Naive thymus-derived CD4-positive, alpha-beta T cell (primary cell): ENCODE measurements around the gene TDG. TPM values are rescaled to one million over a fixed set of nuclear protein-coding genes. Genes with fewer than 3 reads are reported as not detected.

Source experiments
- ATAC-seq: fragments of 150-1000 bp; cut with Tn5 transposase; 2 replicates; pipeline ENCODE4 v1.10.0; 2021; ENCODE audit warnings: mild to moderate bottlenecking, moderate library complexity
- CTCF ChIA-PET: fragments of 350-600 bp; sonication (Branson Sonifier 250); formaldehyde crosslinking; loops from one replicate; lab custom pipeline; 2021; ENCODE audit warnings: antibody characterized with exemption; lab: Charles Lee
- POLR2A ChIA-PET: fragments of 350-600 bp; sonication (Branson Sonifier 250); formaldehyde crosslinking; loops from one replicate; lab custom pipeline; 2021; ENCODE audit warnings: antibody characterized with exemption, inconsistent platforms; lab: Charles Lee
- DNase-seq, 9 donors: peaks; one replicate each; pipeline versions ENCODE4 v3.0.0 to v3.0.0-alpha.2; 2020 to 2022; ENCODE audit warnings: mixed read lengths in 1 of 9
- H3K27ac ChIP-seq: one replicate; pipeline ENCODE4 v1.7.0; 2013; ENCODE audit warnings: mild to moderate bottlenecking, low read depth, low read length, moderate library complexity
- H3K27me3 ChIP-seq, 2 donors: one replicate each; pipeline ENCODE4 v1.7.0; 2013; ENCODE audit warnings: low read length in 2 of 2, mild to moderate bottlenecking in 2 of 2, moderate library complexity in 2 of 2; ENCODE audit not compliant: control insufficient read depth in 2 of 2, insufficient read depth in 2 of 2
- H3K36me3 ChIP-seq, 3 experiments: 1 replicate in 2 of 3; 2 replicates in 1 of 3; pipeline ENCODE4 v1.7.0; 2013; ENCODE audit warnings: low read length in 3 of 3, mild to moderate bottlenecking in 3 of 3, moderate library complexity in 1 of 3; ENCODE audit not compliant: insufficient read depth in 3 of 3, control insufficient read depth in 2 of 3
- H3K4me1 ChIP-seq, 2 donors: one replicate each; pipeline ENCODE4 v1.7.0; 2013; ENCODE audit warnings: low read length in 2 of 2, mild to moderate bottlenecking in 2 of 2, moderate library complexity in 1 of 2; ENCODE audit not compliant: control insufficient read depth in 2 of 2, insufficient read depth in 2 of 2
- H3K4me3 ChIP-seq: 2 replicates; pipeline ENCODE4 v1.7.0; 2013; ENCODE audit warnings: mild to moderate bottlenecking, low read length
- H3K9me3 ChIP-seq, 3 experiments: 1 replicate in 2 of 3; 2 replicates in 1 of 3; pipeline ENCODE4 v1.7.0; 2013; ENCODE audit warnings: low read length in 3 of 3; ENCODE audit not compliant: control insufficient read depth in 2 of 3
- H3K27ac Mint-ChIP-seq, 9 donors: one replicate each; pipeline ENCODE4 v1.8.0; 2020 to 2022; ENCODE audit warnings: mixed read lengths in 9 of 9, mild to moderate bottlenecking in 8 of 9, moderate library complexity in 5 of 9, inconsistent platforms in 2 of 9
- H3K27me3 Mint-ChIP-seq, 5 donors: one replicate each; pipeline ENCODE4 v1.8.0; 2021 to 2022; ENCODE audit warnings: mixed read lengths in 5 of 5, mild to moderate bottlenecking in 1 of 5
- H3K36me3 Mint-ChIP-seq, 5 donors: one replicate each; pipeline ENCODE4 v1.8.0; 2020 to 2022; ENCODE audit warnings: mixed read lengths in 5 of 5, mild to moderate bottlenecking in 3 of 5, inconsistent platforms in 1 of 5
- H3K4me1 Mint-ChIP-seq, 7 donors: one replicate each; pipeline ENCODE4 v1.8.0; 2020 to 2022; ENCODE audit warnings: mixed read lengths in 7 of 7, mild to moderate bottlenecking in 3 of 7, inconsistent platforms in 1 of 7
- H3K4me3 Mint-ChIP-seq, 10 donors: one replicate each; pipeline ENCODE4 v1.8.0; 2020 to 2022; ENCODE audit warnings: mild to moderate bottlenecking in 10 of 10, mixed read lengths in 10 of 10, moderate library complexity in 6 of 10, inconsistent platforms in 2 of 10
- H3K9me3 Mint-ChIP-seq, 11 donors: one replicate each; pipeline ENCODE4 v1.8.0; 2020 to 2022; ENCODE audit warnings: mixed read lengths in 11 of 11, mild to moderate bottlenecking in 4 of 11, inconsistent platforms in 1 of 11, moderate library complexity in 1 of 11
- intact Hi-C, 2 donors: fragments of 100-400 bp; cut with micrococcal nuclease; formaldehyde crosslinking; loops; one replicate each; pipeline ENCODE4 v1.15.1; 2023
- polyA plus RNA-seq, 2 donors: library from polyadenylated mRNA; unstranded; fragments of 300-500 nt; fragmentation: Illumina TruSeq; gene quantifications; one replicate each; pipeline ENCODE4 v1.2.3, GENCODE V29; 2021
- total RNA-seq, 6 experiments: library from RNA in 5 of 6; stranded (reverse) in 5 of 6; gene quantifications; 1 replicate in 5 of 6; 2 replicates in 1 of 6; pipeline ENCODE4 v1.2.3 and lab custom pipeline; 2021 to 2026

Gene TDG
- total and polyA plus RNA-seq, 7 experiments from 2014 or later, result 15.4 to 43.0 (median 23.7) TPM

DNA sequence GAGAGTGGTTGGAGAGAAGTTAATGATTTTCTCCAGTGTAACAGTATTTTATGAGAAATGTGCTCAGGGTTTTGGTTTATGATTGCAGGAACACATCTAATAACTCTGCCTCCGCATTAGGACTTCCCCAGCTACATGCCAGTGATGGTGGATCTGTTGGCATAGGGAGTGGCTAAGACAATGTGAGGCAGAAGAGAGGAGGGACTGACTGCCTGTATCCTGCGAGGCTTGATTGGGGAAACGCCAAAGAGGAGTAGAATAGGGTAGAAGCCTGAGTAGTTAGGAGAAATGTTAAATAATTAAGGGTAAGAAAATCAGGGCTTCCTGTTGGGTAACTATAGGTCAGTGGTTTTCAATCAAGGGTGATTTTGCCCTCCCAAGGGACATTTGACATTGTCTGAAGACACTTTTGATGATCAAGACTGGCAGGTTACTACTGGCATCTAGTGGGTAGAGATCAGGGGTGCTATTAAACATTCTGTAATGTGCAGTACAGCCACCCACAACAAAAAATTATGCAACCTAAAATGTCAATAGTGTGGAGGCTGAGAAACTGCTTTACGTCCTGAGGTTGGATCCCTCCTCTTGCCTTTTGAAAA lies 12.8 kb downstream of the TDG start:
- Histone ChIP-seq H3K4me3 (no peak overlapping the region), H3K27ac (no peak overlapping the region), H3K36me3 (peaks cover 7 to 62% (median 17%) of the 10 kb centered on the region in 3 experiments), H3K27me3 (no peaks in the 10 kb centered on the region), H3K4me1 (no peaks in the 10 kb centered on the region), H3K9me3 (no peaks in the 10 kb centered on the region)
- Mint-ChIP-seq H3K9me3 (peaks cover 0 to 2% (median 0%) of the 10 kb centered on the region in 11 donors), H3K36me3 (peaks cover 0 to 30% (median 15%) of the 10 kb centered on the region in 5 donors), H3K4me1 (peaks cover 8 to 30% (median 20%) of the 10 kb centered on the region in 7 donors), H3K4me3 (no peak overlapping the region), H3K27ac (peak overlapping the region in 4 of 9 donors; percentile 8 to 83 (median 42)), H3K27me3 (no peaks in the 10 kb centered on the region)
- POLR2A ChIA-PET, result no interaction called here
- intact Hi-C loops, result no loop called here
- DNase-seq (no peak), ATAC-seq (no peak)
- CTCF ChIA-PET, result no interaction called here

DNA sequence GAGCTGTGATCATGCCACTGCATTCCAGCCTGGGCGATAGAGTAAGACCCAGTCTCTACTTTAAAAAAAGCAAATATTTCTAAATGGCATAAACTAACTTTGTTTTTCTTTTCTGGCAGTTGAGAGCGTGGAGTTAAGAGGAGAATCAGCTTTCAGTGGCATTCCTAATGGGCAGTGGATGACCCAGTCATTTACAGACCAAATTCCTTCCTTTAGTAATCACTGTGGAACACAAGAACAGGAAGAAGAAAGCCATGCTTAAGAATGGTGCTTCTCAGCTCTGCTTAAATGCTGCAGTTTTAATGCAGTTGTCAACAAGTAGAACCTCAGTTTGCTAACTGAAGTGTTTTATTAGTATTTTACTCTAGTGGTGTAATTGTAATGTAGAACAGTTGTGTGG lies 21.2 kb downstream of the TDG start:
- Histone ChIP-seq H3K36me3 (peaks cover 26 to 47% (median 31%) of the 10 kb centered on the region in 3 experiments), H3K4me1 (no peaks in the 10 kb centered on the region), H3K4me3 (no peak overlapping the region), H3K9me3 (no peaks in the 10 kb centered on the region), H3K27me3 (no peaks in the 10 kb centered on the region), H3K27ac (no peak overlapping the region)
- ChIA-PET POLR2A (no interaction called here), CTCF (no interaction called here)
- intact Hi-C loops, result no loop called here
- H3K4me1 Mint-ChIP-seq, result no peaks in the 10 kb centered on the region
- DNase-seq (no peak), ATAC-seq (no peak)
- no peak overlapping the region for H3K4me3 Mint-ChIP-seq
- H3K27ac Mint-ChIP-seq, result no peak overlapping the region
- no peaks in the 10 kb centered on the region for H3K27me3 Mint-ChIP-seq
- H3K9me3 Mint-ChIP-seq, result no peaks in the 10 kb centered on the region
- peaks cover 0 to 14% (median 7%) of the 10 kb centered on the region in 5 donors for H3K36me3 Mint-ChIP-seq

DNA sequence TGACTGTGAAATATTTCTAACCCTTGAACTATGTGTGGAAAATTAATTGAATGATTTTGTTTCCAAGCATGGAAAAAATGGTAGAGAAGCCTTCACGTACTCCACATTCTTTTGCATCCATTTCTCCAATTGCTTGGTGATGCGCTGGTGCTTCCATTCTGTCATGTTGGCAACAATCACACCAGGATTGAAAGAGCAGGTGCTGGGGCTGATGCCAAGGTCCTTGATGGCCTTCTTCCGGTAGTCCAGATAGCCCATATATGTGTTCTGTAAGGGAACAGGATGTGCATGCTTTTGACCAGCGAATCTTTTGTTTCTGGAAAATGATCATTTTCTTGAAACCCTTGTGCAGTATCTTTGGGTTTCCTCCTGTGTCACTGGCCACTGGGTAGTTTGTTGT lies 28.6 kb downstream of the TDG start:
- Mint-ChIP-seq H3K9me3 (no peaks in the 10 kb centered on the region), H3K4me3 (no peak overlapping the region), H3K36me3 (peaks cover 0 to 1% (median 0%) of the 10 kb centered on the region in 5 donors), H3K4me1 (no peaks in the 10 kb centered on the region), H3K27ac (no peak overlapping the region), H3K27me3 (peaks cover 0 to 16% (median 4%) of the 10 kb centered on the region in 5 donors)
- intact Hi-C loops, result no loop called here
- Histone ChIP-seq H3K27ac (no peak overlapping the region), H3K9me3 (no peaks in the 10 kb centered on the region), H3K36me3 (no peaks in the 10 kb centered on the region), H3K4me3 (no peak overlapping the region), H3K27me3 (no peaks in the 10 kb centered on the region), H3K4me1 (no peaks in the 10 kb centered on the region)
- no peak for DNase-seq
- POLR2A ChIA-PET, result no interaction called here
- no peak for ATAC-seq
- CTCF ChIA-PET, result no interaction called here

DNA sequence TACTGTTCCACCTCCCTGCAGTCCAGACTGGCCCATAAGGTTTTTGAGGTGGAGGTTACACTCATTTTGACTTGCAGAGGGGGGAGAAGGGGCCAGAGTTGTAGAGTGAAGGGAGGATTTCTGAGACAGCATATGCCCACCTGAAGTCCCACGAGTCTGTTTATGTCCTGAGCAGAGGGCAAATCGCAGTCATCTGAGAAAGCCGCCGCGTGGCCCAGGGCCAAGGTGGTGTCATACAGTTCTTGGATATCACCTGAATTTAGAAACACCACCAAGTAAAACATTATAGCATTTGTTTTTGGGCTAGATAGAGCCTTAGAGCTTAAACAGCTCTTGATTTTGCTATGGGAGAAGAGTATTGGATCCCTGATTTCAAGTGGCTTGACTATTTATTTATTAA lies 30.9 kb downstream of the TDG start:
- Mint-ChIP-seq H3K9me3 (no peaks in the 10 kb centered on the region), H3K4me1 (no peaks in the 10 kb centered on the region), H3K27ac (no peak overlapping the region), H3K27me3 (peaks cover 0 to 32% (median 20%) of the 10 kb centered on the region in 5 donors), H3K36me3 (no peaks in the 10 kb centered on the region), H3K4me3 (no peak overlapping the region)
- DNase-seq (no peak), ATAC-seq (no peak)
- no peaks in the 10 kb centered on the region for H3K36me3 ChIP-seq
- no peaks in the 10 kb centered on the region for H3K9me3 ChIP-seq
- H3K27me3 ChIP-seq, result no peaks in the 10 kb centered on the region
- no peak overlapping the region for H3K27ac ChIP-seq
- no peaks in the 10 kb centered on the region for H3K4me1 ChIP-seq
- ChIA-PET CTCF (no interaction called here), POLR2A (interaction anchor here (1.5 kb wide), 1 partner anchor 31 kb away, joined by 6 read pairs; the partner anchor contains the start of gene TDG)
- no peak overlapping the region for H3K4me3 ChIP-seq
- intact Hi-C loops, result no loop called here

DNA sequence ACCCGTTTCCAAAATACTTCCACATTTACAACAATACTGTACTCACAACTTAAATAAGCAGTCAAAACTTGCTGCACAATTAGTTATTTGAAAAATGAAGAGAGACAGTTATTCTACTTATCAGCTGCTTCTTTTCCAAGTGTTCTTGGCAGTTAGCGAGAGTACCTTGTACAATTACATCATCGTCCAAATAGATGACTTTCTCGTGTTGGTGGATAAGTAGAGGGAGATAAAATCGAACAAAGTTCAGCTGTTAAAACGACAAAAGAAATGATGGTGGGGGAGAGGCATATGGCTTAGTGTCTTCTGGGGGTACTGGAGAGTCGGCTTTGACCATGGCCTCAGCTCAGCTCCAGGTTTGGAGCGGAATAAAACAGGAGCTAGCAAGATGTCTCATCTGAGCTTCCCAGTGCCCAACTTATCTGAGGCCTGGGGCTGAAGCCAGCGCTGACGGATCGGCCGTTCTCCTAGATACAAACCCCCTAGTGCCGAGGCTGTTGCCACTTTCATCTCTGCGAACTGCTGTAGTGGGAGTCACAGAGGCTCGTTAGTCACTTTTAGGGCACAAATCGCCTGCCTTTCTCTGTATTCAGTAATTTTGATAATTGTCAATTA lies 31.7 kb downstream of the TDG start:
- CTCF ChIA-PET, result no interaction called here
- H3K27ac Mint-ChIP-seq, result no peak overlapping the region
- H3K36me3 Mint-ChIP-seq, result no peaks in the 10 kb centered on the region

DNA sequence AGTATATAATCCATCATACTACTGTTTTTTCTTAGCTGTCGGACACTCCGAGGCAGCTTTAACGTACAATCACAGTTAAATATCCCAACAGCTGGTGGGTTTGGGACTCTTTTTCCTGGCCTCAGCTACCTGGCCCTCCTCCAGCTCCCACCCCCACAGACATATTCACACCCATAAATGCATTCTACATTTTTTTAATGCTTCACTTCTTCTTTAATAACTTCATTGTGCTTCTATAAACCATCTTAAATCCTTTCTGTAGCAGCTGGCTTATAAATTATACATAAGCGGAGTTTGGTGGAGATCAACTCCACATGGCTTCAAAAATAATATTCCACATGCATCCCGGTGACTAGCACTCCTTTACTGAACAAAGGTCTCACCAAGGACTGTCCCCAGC lies 33.3 kb downstream of the TDG start:
- ChIA-PET CTCF (no interaction called here), POLR2A (no interaction called here)
- ATAC-seq (no peak), DNase-seq (no peak)
- Mint-ChIP-seq H3K9me3 (no peaks in the 10 kb centered on the region), H3K27ac (no peak overlapping the region), H3K36me3 (no peaks in the 10 kb centered on the region), H3K4me3 (no peak overlapping the region), H3K4me1 (no peaks in the 10 kb centered on the region), H3K27me3 (peaks cover 11 to 47% (median 36%) of the 10 kb centered on the region in 5 donors)
- Histone ChIP-seq H3K27ac (no peak overlapping the region), H3K4me1 (no peaks in the 10 kb centered on the region), H3K4me3 (no peak overlapping the region), H3K36me3 (no peaks in the 10 kb centered on the region), H3K27me3 (peaks cover 0 to 3% of the 10 kb centered on the region in 2 donors), H3K9me3 (no peaks in the 10 kb centered on the region)
- intact Hi-C loops, result no loop called here

More for the DNA sequence above, 31.7 kb downstream of the TDG start:
- Histone ChIP-seq H3K4me3 (no peak overlapping the region), H3K27me3 (no peaks in the 10 kb centered on the region), H3K4me1 (no peaks in the 10 kb centered on the region), H3K36me3 (no peaks in the 10 kb centered on the region), H3K27ac (no peak overlapping the region), H3K9me3 (no peaks in the 10 kb centered on the region)
- ATAC-seq (no peak), DNase-seq (no peak)
- peaks cover 0 to 37% (median 25%) of the 10 kb centered on the region in 5 donors for H3K27me3 Mint-ChIP-seq
- POLR2A ChIA-PET, result interaction anchor here (1.5 kb wide), 1 partner anchor 32 kb away, joined by 6 read pairs; the partner anchor contains the start of gene TDG
- intact Hi-C loops, result no loop called here
- no peaks in the 10 kb centered on the region for H3K4me1 Mint-ChIP-seq
- H3K4me3 Mint-ChIP-seq, result no peak overlapping the region
- no peaks in the 10 kb centered on the region for H3K9me3 Mint-ChIP-seq
